GM23338 (cell line): ENCODE results near the gene METAP1D. TPM values are rescaled to one million over a fixed set of nuclear protein-coding genes. Genes with fewer than 3 reads are reported as not detected.
A peak's percentile ranks its signal among the peaks of the same experiment; 100 is the strongest.

Experiments
- ATAC-seq: fragments of 200-7000 bp; cut with Tn5 transposase; 3 replicates; pipeline ENCODE4 v1.9.1; 2020
- DNase-seq: peaks from one replicate; pipeline ENCODE4 v3.0.0-alpha.2; 2015; ENCODE audit warnings: low spot score
- H2AFZ ChIP-seq: fragments of 200-600 bp; sonication (generic); 2 replicates; pipeline ENCODE4 v1.8.0; 2016; ENCODE audit warnings: antibody characterized with exemption, mild to moderate bottlenecking, moderate library complexity
- H3F3A ChIP-seq: fragments of 200-600 bp; sonication (generic); replicated peaks from 2 replicates; pipeline ENCODE4 v1.8.0; 2017; ENCODE audit warnings: antibody characterized with exemption, mixed run types, low read depth
- H3K27ac ChIP-seq: fragments of 200-600 bp; sonication (generic); 2 replicates; pipeline ENCODE4 v1.6.1; 2016; ENCODE audit warnings: low read depth
- H3K27me3 ChIP-seq: fragments of 200-600 bp; sonication (generic); 2 replicates; pipeline ENCODE4 v1.8.0; 2016; ENCODE audit warnings: mild to moderate bottlenecking, mixed run types, moderate library complexity; ENCODE audit not compliant: insufficient read depth
- H3K36me3 ChIP-seq: fragments of 200-600 bp; sonication (generic); 2 replicates; pipeline ENCODE4 v1.8.0; 2016; ENCODE audit warnings: mild to moderate bottlenecking; ENCODE audit not compliant: insufficient read depth
- H3K4me1 ChIP-seq: fragments of 200-600 bp; sonication (generic); 2 replicates; pipeline ENCODE4 v1.8.0; 2016; ENCODE audit warnings: mild to moderate bottlenecking, moderate library complexity; ENCODE audit not compliant: insufficient read depth
- H3K4me2 ChIP-seq: fragments of 200-600 bp; sonication (generic); 2 replicates; pipeline ENCODE4 v1.7.1; 2017; ENCODE audit warnings: mixed run types
- H3K4me3 ChIP-seq: fragments of 200-600 bp; sonication (generic); 2 replicates; pipeline ENCODE4 v1.6.1; 2016; ENCODE audit warnings: mixed run types
- H3K79me2 ChIP-seq: fragments of 200-600 bp; sonication (generic); replicated peaks from 2 replicates; pipeline ENCODE4 v1.8.0; 2017; ENCODE audit warnings: mild to moderate bottlenecking; ENCODE audit not compliant: insufficient read depth
- H3K9me2 ChIP-seq: fragments of 200-600 bp; sonication (generic); 2 replicates; pipeline ENCODE4 v1.8.0; 2017; ENCODE audit not compliant: insufficient read depth
- H4K20me1 ChIP-seq: fragments of 200-600 bp; sonication (generic); replicated peaks from 2 replicates; pipeline ENCODE4 v1.8.0; 2017; ENCODE audit warnings: mild to moderate bottlenecking; ENCODE audit not compliant: insufficient read depth
- H3K27ac Mint-ChIP-seq: 2 replicates; pipeline ENCODE4 v1.8.0; 2020; ENCODE audit warnings: inconsistent platforms, mild to moderate bottlenecking, moderate library complexity, mixed read lengths
- H3K27me3 Mint-ChIP-seq: 3 replicates; pipeline ENCODE4 v1.8.0; 2022; ENCODE audit warnings: low read depth, mild to moderate bottlenecking, moderate library complexity, mixed read lengths, inconsistent platforms; ENCODE audit not compliant: insufficient read depth, poor library complexity
- H3K36me3 Mint-ChIP-seq: 3 replicates; pipeline ENCODE4 v1.8.0; 2021; ENCODE audit warnings: low read depth, mild to moderate bottlenecking, inconsistent platforms, moderate library complexity, mixed read lengths
- H3K4me1 Mint-ChIP-seq: 3 replicates; pipeline ENCODE4 v1.8.0; 2020; ENCODE audit warnings: mild to moderate bottlenecking, inconsistent platforms, mixed read lengths
- H3K4me3 Mint-ChIP-seq: 3 replicates; pipeline ENCODE4 v1.8.0; 2021; ENCODE audit warnings: moderate library complexity, mild to moderate bottlenecking, inconsistent platforms, mixed read lengths
- H3K9me3 Mint-ChIP-seq: 3 replicates; pipeline ENCODE4 v1.8.0; 2020; ENCODE audit warnings: moderate library complexity, mild to moderate bottlenecking, inconsistent platforms, mixed read lengths
- CREB1 ChIP-seq: fragments of 250-450 bp; sonication (Bioruptor Pico); IDR thresholded peaks from 2 replicates; pipeline ENCODE4 v1.5.0; 2020; ENCODE audit warnings: low read depth, mild to moderate bottlenecking, moderate library complexity
- POLR2AphosphoS5 ChIP-seq: IDR thresholded peaks from 2 replicates; pipeline ENCODE4 v1.6.1; 2016; ENCODE audit warnings: antibody characterized with exemption, low read depth
- REST ChIP-seq: IDR thresholded peaks from one replicate; pipeline ENCODE4 v1.6.1; 2018; ENCODE audit warnings: antibody characterized with exemption; ENCODE audit not compliant: unreplicated experiment
- ZNF462 ChIP-seq: fragments of 250-450 bp; sonication (Bioruptor Pico); IDR thresholded peaks from 2 replicates; pipeline ENCODE4 v1.5.0; 2020; ENCODE audit warnings: mild to moderate bottlenecking, moderate library complexity
- long read RNA-seq: library from polyadenylated mRNA; unstranded; transcript quantifications from one replicate; pipeline ENCODE4 v2.0.0, GENCODE V29; 2020; ENCODE audit not compliant: unreplicated experiment
- polyA plus RNA-seq: library from polyadenylated mRNA; unstranded; fragments of >200 nt; fragmentation: Nextera tagmentation; extraction: Ambion mirVana; gene quantifications from 2 replicates; pipeline ENCODE4 v1.2.1, GENCODE V29; 2016
- total RNA-seq: library from RNA; depleted of rRNA; stranded (reverse); fragments of >200 nt; shearing (Covaris generic); gene quantifications from 2 replicates; pipeline ENCODE4 v1.2.3, GENCODE V29; 2014; rRNA removed

Gene METAP1D
- 15.5 and 19.4 TPM in 2 replicates for total RNA-seq
- 11.9 and 12.8 TPM in 2 replicates for polyA plus RNA-seq
- long read RNA-seq, transcript METAP1D-206 (3 exons, 929 nt) = major isoform, 5 of 7 reads
- long read RNA-seq, partial matches to known transcripts = 1 of 7 reads
- long read RNA-seq, other reads (novel, unspliced or antisense) = 0 of 7 reads

GRCh38 chr2:171999604-172000469, at the start of gene METAP1D:
Gene METAP1D (plus strand): TSS chr2:171999953. CDS start chr2:171999970, 17 bp downstream.
- peak within 1 kb of the TSS; percentile 94 for H3K4me2 ChIP-seq
- H3K27ac ChIP-seq = peak within 1 kb of the TSS; percentile 51; the same call in 1 of the 2 replicates

More at GRCh38 chr2:171999604-172000469, at the start of gene METAP1D:
- Histone ChIP-seq H3K36me3 (no peaks in the 10 kb centered on the region), H3K79me2 (no peaks in the 10 kb centered on the region), H3K4me1 (no peaks in the 10 kb centered on the region), H3K27me3 (peaks cover 16% of the 10 kb centered on the region), H3F3A (no peaks in the 10 kb centered on the region), H3K9me2 (no peaks in the 10 kb centered on the region), H2AFZ (peak within 1 kb of the TSS; percentile 100), H4K20me1 (no peaks in the 10 kb centered on the region), H3K4me3 (peak within 1 kb of the TSS; percentile 63)
- peak within 1 kb of the TSS; percentile 90 for H3K4me3 Mint-ChIP-seq
- H3K9me3 Mint-ChIP-seq = no peaks in the 10 kb centered on the region
- DNase-seq (peak; percentile 95), ATAC-seq (peak; percentile 98)
- peaks cover 13% of the 10 kb centered on the region for H3K4me1 Mint-ChIP-seq
- peaks cover 7% of the 10 kb centered on the region for H3K27me3 Mint-ChIP-seq
- H3K27ac Mint-ChIP-seq = peak within 1 kb of the TSS; percentile 98
- no peak for TF ChIP-seq REST
- TF ChIP-seq POLR2AphosphoS5 = peak; percentile 83
- no peak for TF ChIP-seq ZNF462 (CRISPR knock-in tag)
- TF ChIP-seq CREB1 (CRISPR knock-in tag) = peak; percentile 7
- no peaks in the 10 kb centered on the region for H3K36me3 Mint-ChIP-seq
